NB4 (cell line): ENCODE results near the gene ODF4.
"Not testable (repeated sequence)": the region's sequence is repeated elsewhere in the genome, so short reads cannot be mapped to it uniquely, and the experiment has no call there.

Experiments
- DNase-seq: peaks from one replicate; pipeline ENCODE4 v3.0.0; 2010; ENCODE audit warnings: low read depth
- H3K4me3 ChIP-seq: one replicate; pipeline ENCODE4 v1.5.1; 2011; ENCODE audit warnings: mild to moderate bottlenecking, low read depth, low read length, moderate library complexity
- CTCF ChIP-seq: IDR thresholded peaks from one replicate; pipeline ENCODE4 v1.5.1; 2012; ENCODE audit warnings: low read depth, low read length
- MAX ChIP-seq: IDR thresholded peaks from 2 replicates; pipeline ENCODE4 v1.6.1; 2011; ENCODE audit warnings: low read depth, low read length
- MYC ChIP-seq: IDR thresholded peaks from 2 replicates; pipeline ENCODE4 v1.6.1; 2011; ENCODE audit warnings: low read depth, low read length
- POLR2A ChIP-seq: IDR thresholded peaks from 2 replicates; pipeline ENCODE4 v1.6.1; 2011; ENCODE audit warnings: mild to moderate bottlenecking; ENCODE audit not compliant: insufficient read length; ENCODE audit errors: extremely low read depth

The ODF4 gene

GRCh38 chr17:8365143-8365542, 25.5 kb downstream of the ODF4 start:
- no peak for DNase-seq
- TF ChIP-seq MYC (no peak), POLR2A (no peak), MAX (no peak), CTCF (no peak)

GRCh38 chr17:8366231-8366630, 26.6 kb downstream of the ODF4 start:
- no peak overlapping the region for H3K4me3 ChIP-seq
- no peak for DNase-seq
- TF ChIP-seq POLR2A (no peak), MAX (no peak), CTCF (no peak)

More at GRCh38 chr17:8365143-8365542, 25.5 kb downstream of the ODF4 start:
- H3K4me3 ChIP-seq: no peak overlapping the region

- DNase-seq: no peak
- TF ChIP-seq POLR2A: no peak
- H3K4me3 ChIP-seq: no peak overlapping the region
Measured at GRCh38 chr17:8368193-8368592, 28.6 kb downstream of the ODF4 start.

- DNase-seq: no peak
- no peak for TF ChIP-seq CTCF
- H3K4me3 ChIP-seq: no peak overlapping the region
Measured at GRCh38 chr17:8369944-8370343, 30.3 kb downstream of the ODF4 start.

GRCh38 chr17:8371786-8372185, 32.1 kb downstream of the ODF4 start:
- no peak for DNase-seq
- no peak overlapping the region for H3K4me3 ChIP-seq
- no peak for TF ChIP-seq MYC
- no peak for TF ChIP-seq CTCF
- TF ChIP-seq MAX: no peak
- TF ChIP-seq POLR2A: no peak

- DNase-seq: no peak
- no peak overlapping the region for H3K4me3 ChIP-seq
- no peak for TF ChIP-seq MYC
- no peak for TF ChIP-seq CTCF
- TF ChIP-seq MAX: no peak
- no peak for TF ChIP-seq POLR2A
Measured at GRCh38 chr17:8372422-8372821, 32.8 kb downstream of the ODF4 start.

GRCh38 chr17:8373856-8374255, 34.2 kb downstream of the ODF4 start:
- not testable (repeated sequence) for H3K4me3 ChIP-seq, DNase-seq
